ENCODE measurements around the gene TBX1.

TBX1 gene

DNA sequence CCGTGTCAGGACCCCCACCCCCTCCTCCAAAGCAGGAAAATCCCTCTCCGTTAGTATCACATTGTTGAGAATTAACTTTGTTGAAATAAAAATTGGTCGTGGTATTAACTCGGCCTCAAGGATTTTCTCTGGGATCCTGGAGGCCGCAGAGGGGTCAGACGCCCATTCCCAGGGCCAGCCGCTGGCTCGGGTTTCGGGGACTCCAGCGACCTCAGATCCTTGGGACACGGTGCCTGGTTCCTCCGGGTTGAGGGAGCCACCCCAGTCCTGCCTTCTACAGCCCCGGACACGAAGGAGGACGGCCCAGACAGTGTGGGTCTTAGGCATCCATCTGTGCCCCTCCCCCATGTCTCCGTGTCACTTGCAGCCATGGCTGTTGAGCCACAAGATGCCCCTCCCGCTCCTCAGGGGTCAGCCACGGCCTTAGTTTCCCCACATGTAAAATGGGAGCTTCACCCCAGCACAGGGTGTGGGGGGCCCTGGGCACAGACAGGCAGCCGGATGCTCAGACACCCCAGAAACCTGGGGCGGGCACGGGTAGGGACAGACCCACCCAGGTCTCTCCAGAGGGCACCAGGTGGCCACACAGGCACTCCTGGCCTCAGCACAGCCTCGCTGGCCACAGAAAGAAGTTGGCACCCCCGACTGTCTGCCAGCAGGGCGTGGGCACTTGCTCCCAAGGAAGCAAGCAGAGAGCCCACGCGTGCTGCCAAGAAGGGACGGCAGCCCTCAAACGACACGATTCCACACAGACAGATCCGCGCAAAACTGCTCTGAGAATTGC is 21.7 kb upstream of the TBX1 start:
- DNase-seq (ENCODE audit: low read depth), result no peak

DNA sequence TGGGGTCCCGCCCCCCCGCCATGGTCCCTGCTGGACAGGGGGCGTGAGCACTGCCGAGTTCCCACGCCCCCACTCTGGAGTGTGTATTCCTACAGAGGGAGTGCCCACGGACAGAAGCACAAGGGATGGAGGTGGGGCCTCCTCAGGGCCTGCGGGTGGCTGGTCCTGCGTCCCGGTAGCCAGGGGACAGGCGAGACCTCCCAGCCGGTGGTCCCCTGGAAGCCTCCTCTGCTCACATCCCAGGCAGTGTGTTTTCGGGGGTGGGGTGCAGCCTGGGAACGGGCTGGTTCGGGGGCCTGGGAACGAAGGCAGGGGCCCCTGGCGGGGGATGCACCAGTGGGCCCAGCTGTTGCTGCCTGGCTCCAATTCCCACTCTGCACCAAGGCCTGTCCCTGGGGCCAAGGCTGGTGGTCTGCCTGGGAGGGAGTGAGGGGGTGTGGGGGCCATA is 21.1 kb upstream of the TBX1 start:
- no peak for DNase-seq (ENCODE audit: low read depth)

- no peak for DNase-seq (ENCODE audit: low read depth)
These were observed 20.6 kb upstream of the TBX1 start for GRCh38 chr22:19739911-19740449.

- DNase-seq (ENCODE audit: low read depth), result no peak
These were observed 20.0 kb upstream of the TBX1 start for GRCh38 chr22:19740586-19740985.

GRCh38 chr22:19741053-19741452 is 19.5 kb upstream of the TBX1 start:
- no peak for DNase-seq (ENCODE audit: low read depth)

DNA sequence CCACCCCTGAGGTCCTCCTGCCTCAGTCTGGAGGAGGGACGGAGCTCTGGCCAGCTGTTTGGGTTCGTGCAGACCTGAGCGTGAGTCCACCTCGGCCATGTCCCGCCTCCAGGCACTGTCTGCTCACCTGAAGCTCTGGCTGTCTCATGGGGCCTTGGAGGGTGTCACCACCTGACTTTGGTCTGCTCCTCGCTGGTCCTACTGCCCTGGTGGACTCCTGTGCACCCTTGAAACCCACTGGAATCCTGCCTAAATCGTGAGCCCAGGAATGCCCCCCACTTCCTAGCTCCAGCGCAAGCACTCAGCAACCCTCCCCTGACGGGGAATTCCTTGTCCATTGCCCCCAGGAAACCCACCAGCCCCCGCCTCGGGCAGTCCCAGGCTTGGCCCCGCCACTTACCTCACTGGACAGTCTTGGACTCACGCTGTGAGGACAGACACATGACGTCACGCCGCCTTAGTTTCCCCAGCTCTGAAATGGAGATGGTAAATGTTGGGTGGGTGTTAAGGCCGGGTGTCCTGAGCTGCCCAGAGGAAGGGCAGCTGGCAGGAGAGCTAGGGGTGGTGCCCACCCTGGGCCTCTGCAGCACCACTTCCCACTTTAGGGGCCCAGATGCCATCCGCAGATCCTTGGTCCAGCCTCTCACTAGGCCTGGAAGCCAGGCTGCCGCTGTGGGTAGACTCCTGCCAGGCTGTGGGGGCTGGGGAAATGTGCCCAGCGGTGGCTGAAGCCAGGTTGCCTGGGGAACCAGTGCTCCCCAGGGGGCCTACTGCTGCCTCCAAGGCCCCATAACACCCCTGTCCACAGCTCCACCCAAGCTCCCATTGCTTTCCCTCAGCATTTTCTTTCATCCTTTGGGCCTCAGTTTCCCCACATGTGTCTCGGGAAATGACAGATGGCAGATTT is 18.2 kb upstream of the TBX1 start:
- no peak for DNase-seq (ENCODE audit: low read depth)

DNA sequence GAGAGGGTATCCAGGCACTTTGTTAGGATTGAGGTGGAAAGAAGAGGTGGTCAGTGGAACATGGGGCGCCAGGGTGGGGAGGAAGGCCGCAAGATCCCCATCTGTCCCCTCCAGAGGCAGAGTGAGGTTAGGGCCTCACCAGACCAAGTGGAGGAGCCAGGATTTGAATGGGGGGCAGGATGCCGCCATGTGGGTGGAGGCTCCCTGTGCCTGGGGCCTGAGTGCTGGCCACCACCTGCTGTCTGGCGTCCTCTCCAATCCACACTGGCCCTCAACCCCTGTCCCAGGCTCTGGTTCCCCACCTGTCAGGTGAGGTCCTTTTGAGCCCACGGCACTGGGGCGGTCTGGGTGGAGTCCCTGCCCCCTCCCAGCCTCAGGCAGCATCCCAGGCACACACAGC is 17.5 kb upstream of the TBX1 start:
- DNase-seq (ENCODE audit: low read depth), result no peak

- DNase-seq (ENCODE audit: low read depth), result no peak
These were observed 16.9 kb upstream of the TBX1 start for GRCh38 chr22:19743651-19744050.

DNA sequence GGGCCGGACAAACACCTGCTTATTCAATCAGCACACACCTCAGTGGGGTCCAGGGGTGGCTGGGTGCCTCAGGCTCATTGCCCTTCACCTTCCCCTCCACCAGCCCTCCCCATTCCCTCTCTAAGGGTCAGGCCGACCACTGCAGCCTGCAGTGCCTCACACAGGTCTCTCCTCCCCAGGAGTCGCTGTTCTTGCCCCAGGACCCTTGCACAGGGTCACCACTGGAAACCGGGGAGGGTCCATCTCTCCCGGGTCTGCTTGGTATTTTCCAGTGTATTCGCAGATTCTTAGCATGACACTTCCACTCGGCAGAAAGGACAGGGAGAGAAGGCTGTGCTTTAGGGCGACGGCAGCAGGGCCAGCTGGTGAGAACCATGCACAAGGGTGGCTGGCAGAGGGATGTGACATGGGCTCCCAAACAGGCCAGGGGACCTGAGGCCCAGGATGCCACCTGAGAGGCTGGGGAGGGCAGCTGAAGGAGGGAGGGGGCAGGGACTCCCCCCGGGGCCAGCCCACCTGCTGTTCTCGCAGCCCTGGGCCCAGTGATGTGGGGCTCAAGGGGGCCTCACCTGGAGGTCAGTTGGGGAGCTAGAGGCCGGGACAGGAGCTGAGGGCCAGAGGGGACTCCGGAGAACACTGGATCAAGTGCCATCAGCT is 16.1 kb upstream of the TBX1 start:
- no peak for DNase-seq (ENCODE audit: low read depth)

GRCh38 chr22:19745155-19746101 is 15.2 kb upstream of the TBX1 start:
- no peak for DNase-seq (ENCODE audit: low read depth)

DNA sequence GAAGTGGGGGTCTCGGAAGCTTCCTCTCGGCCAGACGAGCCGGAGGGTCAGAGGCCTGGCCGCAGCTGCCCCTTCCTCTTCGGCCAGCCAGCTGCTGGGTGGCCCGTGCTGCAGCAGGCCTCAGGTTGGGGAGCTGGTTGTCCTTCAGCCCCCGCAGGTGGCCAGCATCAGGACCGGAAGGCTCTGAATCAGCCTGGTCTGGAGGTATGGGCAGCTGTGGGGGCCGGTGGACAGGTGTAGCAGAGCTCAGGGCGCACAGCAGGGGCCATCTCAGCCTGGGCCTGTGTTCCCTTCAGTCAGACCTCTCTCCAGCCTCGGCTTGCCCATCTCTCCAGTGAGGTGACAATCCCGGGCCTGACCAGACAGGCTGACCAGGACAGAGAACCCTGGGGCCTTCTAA is 13.9 kb upstream of the TBX1 start:
- DNase-seq (ENCODE audit: low read depth), result no peak

DNA sequence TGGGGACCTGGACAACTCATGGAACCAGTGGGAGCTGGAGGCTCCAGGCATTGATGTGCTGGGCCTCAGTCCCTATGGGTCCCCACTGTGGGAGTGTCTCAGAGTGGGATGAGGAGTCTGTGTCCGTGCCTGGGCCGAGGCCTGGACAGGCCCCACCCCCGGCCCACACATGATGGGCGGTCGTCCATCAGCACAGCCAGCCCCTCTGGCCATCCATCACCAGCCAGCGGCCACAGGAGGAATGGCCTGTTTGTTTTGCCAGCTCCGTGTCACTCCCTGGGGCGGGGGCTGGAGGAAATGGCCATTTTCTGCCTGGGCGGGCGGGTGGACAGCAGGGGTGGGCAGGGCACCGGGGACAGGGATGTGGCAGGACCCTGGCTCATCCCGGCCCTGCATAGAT is 13.0 kb upstream of the TBX1 start:
- no peak for DNase-seq (ENCODE audit: low read depth)

DNA sequence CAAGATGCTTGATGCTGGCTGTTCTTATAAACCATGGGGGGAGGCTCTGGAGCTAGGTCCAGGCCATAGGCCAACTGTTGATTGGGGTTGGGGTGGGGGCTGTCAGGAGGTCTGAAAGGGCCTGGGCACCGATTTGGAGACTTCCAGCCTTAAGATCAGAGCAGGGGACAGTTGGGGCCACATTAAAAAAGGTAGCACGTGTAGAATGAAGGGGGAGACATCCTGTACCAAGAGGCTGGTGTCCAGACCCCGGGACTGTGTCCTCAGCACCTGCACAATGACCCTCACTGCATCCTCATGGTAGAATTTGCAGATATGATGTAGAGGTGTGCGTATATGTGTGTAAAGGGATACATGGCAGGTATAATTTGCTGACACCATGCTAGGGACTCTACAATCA is 12.4 kb upstream of the TBX1 start:
- no peak for DNase-seq (ENCODE audit: low read depth)

DNA sequence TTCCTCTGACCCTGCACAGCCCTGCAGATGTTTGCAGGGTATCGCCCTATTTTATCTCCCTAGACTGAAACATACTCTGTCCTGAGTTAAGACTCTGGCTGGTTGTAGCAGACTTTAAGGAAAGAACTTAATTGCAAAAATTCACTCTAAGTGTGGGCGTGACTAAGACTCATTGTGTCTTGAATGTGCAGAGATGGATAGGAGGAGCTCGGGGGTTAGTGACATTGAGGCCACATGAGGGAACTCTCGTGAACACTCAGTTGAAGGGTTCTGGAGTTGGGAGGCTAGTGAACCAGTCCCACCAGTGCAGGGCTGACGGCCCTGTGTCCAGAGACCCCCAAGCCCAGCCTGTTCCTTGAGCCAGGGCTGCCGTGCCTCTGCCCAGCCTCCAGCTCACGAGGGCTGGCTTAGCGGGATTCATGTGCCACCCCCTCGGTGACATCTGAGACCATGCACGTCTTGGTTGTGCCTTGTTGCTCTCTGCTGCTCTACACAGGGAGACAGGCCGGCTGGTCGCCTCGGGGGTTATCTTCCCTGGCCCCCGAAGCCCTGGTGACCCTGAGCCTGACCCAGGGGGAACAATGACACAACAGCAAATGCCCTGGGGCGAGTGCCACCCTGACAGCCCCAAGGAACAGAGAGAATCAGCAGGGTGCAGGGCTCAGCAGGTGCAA is 11.4 kb upstream of the TBX1 start:
- DNase-seq (ENCODE audit: low read depth), result no peak

DNA sequence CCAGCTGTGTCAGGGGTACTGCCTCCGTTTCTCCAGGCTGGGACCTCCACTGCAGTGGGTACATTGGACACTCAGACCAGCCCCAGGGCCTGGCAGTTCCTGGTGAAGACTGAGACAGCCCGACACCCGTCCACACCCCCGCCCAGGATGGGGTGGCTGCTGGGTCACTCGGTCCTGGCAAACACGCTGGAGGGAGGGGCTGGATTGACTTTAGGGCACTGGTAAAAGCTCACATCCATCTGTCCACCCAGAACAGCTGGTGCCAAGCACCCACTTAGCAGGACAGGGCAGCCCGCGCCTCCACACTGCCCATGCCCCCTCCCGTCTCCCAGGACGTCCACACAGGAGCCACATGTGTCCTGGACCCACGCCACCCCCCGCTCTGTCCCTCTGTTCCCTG is 10.7 kb upstream of the TBX1 start:
- no peak for DNase-seq (ENCODE audit: low read depth)

DNA sequence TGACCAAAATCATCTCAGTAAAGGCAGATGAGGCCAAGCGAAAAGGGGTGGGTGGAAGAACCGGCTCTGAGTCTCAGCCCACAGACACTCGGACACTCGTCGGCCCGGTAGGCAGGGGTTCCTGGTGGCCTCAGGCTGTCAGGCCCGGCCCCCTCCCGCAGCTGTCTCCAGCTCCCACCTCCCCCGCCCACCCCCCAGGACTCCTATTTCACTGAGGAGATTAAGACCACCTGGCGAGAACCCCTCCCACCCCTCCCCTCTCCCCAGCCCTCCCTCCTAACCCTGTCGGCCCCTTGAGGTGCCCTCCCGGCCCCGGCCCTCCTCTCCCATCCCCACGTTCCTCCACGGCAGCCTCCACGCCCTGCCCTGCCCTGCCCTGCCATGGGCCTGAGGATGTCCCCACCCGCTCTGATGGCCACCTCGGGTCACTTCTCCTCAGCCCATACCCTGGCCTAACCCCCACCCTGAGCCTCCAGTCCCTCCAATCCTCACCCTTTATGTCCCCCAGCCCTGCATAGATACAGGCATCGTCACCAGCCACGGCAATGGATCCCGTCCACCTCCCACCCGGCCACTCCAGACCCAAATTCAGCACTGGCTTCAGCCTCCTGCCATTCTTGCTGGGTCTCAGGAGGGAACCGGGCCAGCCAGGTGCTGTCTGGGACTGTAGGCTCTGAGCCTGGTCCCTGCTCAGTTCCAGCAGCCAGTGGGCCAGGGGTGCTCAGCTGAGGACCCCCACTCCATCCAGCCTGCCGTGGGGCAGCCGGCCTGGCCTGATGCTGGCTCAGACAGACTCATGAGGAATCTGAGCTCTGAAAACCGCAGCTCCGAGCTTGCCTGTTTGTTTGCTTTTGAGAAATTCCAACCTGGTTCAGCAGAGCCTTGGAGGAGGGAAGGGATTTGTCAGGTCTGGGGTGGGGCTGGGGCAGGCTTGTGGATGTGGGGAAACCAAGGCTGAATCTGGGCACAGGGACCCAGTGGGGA is 9.8 kb upstream of the TBX1 start:
- DNase-seq (ENCODE audit: low read depth), result no peak

GRCh38 chr22:19751497-19752245 is 8.9 kb upstream of the TBX1 start:
- DNase-seq (ENCODE audit: low read depth), result no peak

DNA sequence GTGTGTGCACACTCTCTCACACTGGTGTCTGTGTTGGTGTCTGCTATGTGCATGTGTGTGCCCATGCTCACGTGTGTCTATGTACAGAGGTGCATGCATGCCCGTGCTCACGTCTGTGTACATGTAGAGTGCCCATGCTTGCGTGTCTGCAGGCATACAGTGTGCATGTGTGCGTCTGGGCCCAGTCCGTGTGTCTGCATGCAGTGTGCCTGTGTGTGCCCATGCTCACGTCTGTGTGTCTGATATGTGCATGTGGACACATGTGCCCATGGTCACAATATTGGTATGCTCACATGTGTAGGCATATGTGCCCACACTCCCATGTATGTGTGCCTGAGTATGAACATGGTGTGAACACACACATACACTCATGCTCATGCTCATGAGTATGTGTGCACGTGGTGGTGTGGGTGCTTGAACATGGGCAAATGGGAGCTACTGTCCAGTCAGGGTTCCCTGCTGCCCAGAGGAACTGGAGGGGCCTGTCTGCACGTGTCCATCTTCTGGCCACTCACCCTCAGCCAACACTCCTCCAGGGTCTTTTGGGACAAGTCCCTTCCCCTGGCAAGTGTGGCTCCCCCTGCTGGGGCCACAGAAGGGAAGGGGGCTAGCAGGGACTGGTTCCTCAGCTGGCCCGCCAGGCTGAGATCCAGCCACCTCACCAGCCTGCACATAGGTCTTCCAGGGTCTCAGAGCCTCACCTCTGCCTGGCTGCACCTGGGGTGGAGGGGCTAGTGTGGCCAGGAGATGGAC is 7.3 kb upstream of the TBX1 start:
- no peak for DNase-seq (ENCODE audit: low read depth)

Measured in activated gamma-delta T cell treated with anti-CD3 and anti-CD28 coated beads, Interleukin-2, amount 50 U/mL, for 16 hours (primary cell).